Suprapubic skin (tissue), 4 donors: ENCODE measurements around the gene FRMD4B. TPM values are rescaled to one million over a fixed set of nuclear protein-coding genes. Genes with fewer than 3 reads are reported as not detected.

Source experiments
- DNase-seq, 2 donors: peaks; one replicate each; pipeline ENCODE4 v3.0.0-alpha.2; 2019; ENCODE audit warnings: low spot score in 2 of 2
- H3K27ac ChIP-seq: fragments of 200-600 bp; sonication (generic); one replicate; pipeline ENCODE4 v1.5.1; 2019
- H3K27me3 ChIP-seq: fragments of 200-600 bp; sonication (generic); one replicate; pipeline ENCODE4 v1.5.1; 2019
- H3K36me3 ChIP-seq: fragments of 200-600 bp; sonication (generic); one replicate; pipeline ENCODE4 v1.5.1; 2019
- H3K4me1 ChIP-seq: fragments of 200-600 bp; sonication (generic); one replicate; pipeline ENCODE4 v1.5.1; 2019
- H3K4me3 ChIP-seq: fragments of 200-600 bp; sonication (generic); one replicate; pipeline ENCODE4 v1.5.1; 2019; ENCODE audit warnings: mild to moderate bottlenecking
- H3K9me3 ChIP-seq: fragments of 200-600 bp; sonication (generic); one replicate; pipeline ENCODE4 v1.5.1; 2019
- EP300 ChIP-seq: sonication (generic); formaldehyde crosslinking; IDR thresholded peaks from one replicate; pipeline ENCODE4 v1.6.1; 2017; ENCODE audit warnings: antibody characterized with exemption
- POLR2A ChIP-seq, 2 donors: fragments of 450-650 bp; IDR thresholded peaks; one replicate each; pipeline ENCODE4 v1.6.1; 2017; ENCODE audit warnings: antibody characterized with exemption in 2 of 2, mild to moderate bottlenecking in 2 of 2, moderate library complexity in 2 of 2
- POLR2AphosphoS5 ChIP-seq, 3 donors: sonication (generic); formaldehyde crosslinking; IDR thresholded peaks; one replicate each; pipeline ENCODE4 v1.6.1; 2017; ENCODE audit warnings: antibody characterized with exemption in 3 of 3
- WGBS: methylation state at CpG from one replicate; pipeline ENCODE4 v1.1.5; 2018; 5-methylcytosine and 5-hydroxymethylcytosine counted together
- total RNA-seq, 4 donors: library from RNA; depleted of rRNA; stranded (reverse); fragments of >200 nt; gene quantifications; one replicate each; pipeline ENCODE4 v1.1.0, GENCODE V29; 2016
- TF ChIP-seq, protein P1 (sequence below), 2 donors: fragments of 200-600 bp in 1 of 2; fragments of 450-650 bp in 1 of 2; sonication (generic) in 1 of 2; IDR thresholded peaks; one replicate each; pipeline ENCODE4 v1.5.1; 2016 to 2019; ENCODE audit warnings: antibody characterized with exemption in 2 of 2, mild to moderate bottlenecking in 1 of 2, moderate library complexity in 1 of 2

FRMD4B gene
- total RNA-seq, 4 donors from 2014 or later = 53.8 to 75.3 (median 67.8) TPM

- Histone ChIP-seq H3K9me3 (no peaks in the 10 kb centered on the region), H3K4me3 (no peak overlapping the region), H3K36me3 (peaks cover 28% of the 10 kb centered on the region), H3K4me1 (no peaks in the 10 kb centered on the region), H3K27ac (no peak overlapping the region), H3K27me3 (no peaks in the 10 kb centered on the region)
- DNase-seq = no peak
- WGBS = 90% methylated on average over 7 of the region's 7 CpGs
- no peak for TF ChIP-seq POLR2A (IDR thresholded peaks at IDR 0.05)
- no peak for TF ChIP-seq POLR2AphosphoS5 (IDR thresholded peaks at IDR 0.05)
- TF ChIP-seq, protein P1, sequence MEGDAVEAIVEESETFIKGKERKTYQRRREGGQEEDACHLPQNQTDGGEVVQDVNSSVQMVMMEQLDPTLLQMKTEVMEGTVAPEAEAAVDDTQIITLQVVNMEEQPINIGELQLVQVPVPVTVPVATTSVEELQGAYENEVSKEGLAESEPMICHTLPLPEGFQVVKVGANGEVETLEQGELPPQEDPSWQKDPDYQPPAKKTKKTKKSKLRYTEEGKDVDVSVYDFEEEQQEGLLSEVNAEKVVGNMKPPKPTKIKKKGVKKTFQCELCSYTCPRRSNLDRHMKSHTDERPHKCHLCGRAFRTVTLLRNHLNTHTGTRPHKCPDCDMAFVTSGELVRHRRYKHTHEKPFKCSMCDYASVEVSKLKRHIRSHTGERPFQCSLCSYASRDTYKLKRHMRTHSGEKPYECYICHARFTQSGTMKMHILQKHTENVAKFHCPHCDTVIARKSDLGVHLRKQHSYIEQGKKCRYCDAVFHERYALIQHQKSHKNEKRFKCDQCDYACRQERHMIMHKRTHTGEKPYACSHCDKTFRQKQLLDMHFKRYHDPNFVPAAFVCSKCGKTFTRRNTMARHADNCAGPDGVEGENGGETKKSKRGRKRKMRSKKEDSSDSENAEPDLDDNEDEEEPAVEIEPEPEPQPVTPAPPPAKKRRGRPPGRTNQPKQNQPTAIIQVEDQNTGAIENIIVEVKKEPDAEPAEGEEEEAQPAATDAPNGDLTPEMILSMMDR (IDR thresholded peaks at IDR 0.05) = no peak
- no peak for TF ChIP-seq EP300
Observed at GRCh38 chr3:69219101-69219708, 166.7 kb downstream of the FRMD4B start.

DNA sequence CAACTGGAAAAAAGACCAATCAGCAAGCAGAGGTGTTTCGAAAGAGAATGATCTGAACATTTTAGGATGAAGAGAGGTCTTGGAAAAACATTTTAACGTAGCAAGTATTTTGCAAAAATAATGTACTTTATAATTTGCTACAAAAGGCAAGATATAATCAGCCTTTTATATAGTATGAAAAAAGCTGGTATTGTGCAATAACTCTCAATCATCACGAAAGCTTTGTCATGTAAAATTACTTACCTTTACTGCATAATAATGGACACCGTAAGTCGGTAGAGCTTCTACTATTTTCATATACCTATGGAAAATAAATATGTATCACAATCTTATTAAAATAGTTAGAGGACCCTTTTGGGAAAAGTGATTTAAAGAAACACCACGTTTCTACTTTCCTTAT, 167.8 kb downstream of the FRMD4B start:
- Histone ChIP-seq H3K27me3 (no peaks in the 10 kb centered on the region), H3K9me3 (no peaks in the 10 kb centered on the region), H3K4me3 (no peak overlapping the region), H3K27ac (no peak overlapping the region), H3K36me3 (peaks cover 26% of the 10 kb centered on the region), H3K4me1 (peaks cover 2% of the 10 kb centered on the region)
- TF ChIP-seq POLR2A (IDR thresholded peaks at IDR 0.05) (no peak), EP300 (no peak), POLR2AphosphoS5 (IDR thresholded peaks at IDR 0.05) (no peak)
- TF ChIP-seq, protein P1 (IDR thresholded peaks at IDR 0.05) = no peak
- 94% methylated on average over 6 of the region's 6 CpGs for WGBS
- DNase-seq = no peak

GRCh38 chr3:69216981-69217380, 168.9 kb downstream of the FRMD4B start:
- no peak for DNase-seq
- WGBS = 64% methylated on average over 5 of the region's 5 CpGs
- peaks cover 26% of the 10 kb centered on the region for H3K36me3 ChIP-seq

GRCh38 chr3:69214241-69214640, 171.6 kb downstream of the FRMD4B start:
- no peak overlapping the region for H3K4me3 ChIP-seq
- peaks cover 9% of the 10 kb centered on the region for H3K4me1 ChIP-seq
- H3K27ac ChIP-seq = no peak overlapping the region
- peaks cover 9% of the 10 kb centered on the region for H3K36me3 ChIP-seq
- WGBS = 47% methylated on average over 3 of the region's 3 CpGs
- TF ChIP-seq POLR2AphosphoS5 (IDR thresholded peaks at IDR 0.05) (no peak), EP300 (no peak), POLR2A (IDR thresholded peaks at IDR 0.05) (no peak)
- TF ChIP-seq, protein P1 (IDR thresholded peaks at IDR 0.05) = no peak
- DNase-seq = no peak
- H3K27me3 ChIP-seq = no peaks in the 10 kb centered on the region
- H3K9me3 ChIP-seq = no peaks in the 10 kb centered on the region

More at GRCh38 chr3:69216981-69217380, 168.9 kb downstream of the FRMD4B start:
- H3K4me3 ChIP-seq = no peak overlapping the region
- no peaks in the 10 kb centered on the region for H3K27me3 ChIP-seq
- H3K4me1 ChIP-seq = peaks cover 9% of the 10 kb centered on the region
- no peaks in the 10 kb centered on the region for H3K9me3 ChIP-seq
- no peak for TF ChIP-seq POLR2AphosphoS5 (IDR thresholded peaks at IDR 0.05)
- TF ChIP-seq EP300 = no peak
- TF ChIP-seq POLR2A (IDR thresholded peaks at IDR 0.05) = no peak
- TF ChIP-seq, protein P1 (IDR thresholded peaks at IDR 0.05) = no peak
- H3K27ac ChIP-seq = no peak overlapping the region

- Histone ChIP-seq H3K9me3 (no peaks in the 10 kb centered on the region), H3K27ac (no peak overlapping the region), H3K4me1 (peaks cover 9% of the 10 kb centered on the region), H3K27me3 (no peaks in the 10 kb centered on the region), H3K4me3 (no peak overlapping the region), H3K36me3 (peaks cover 9% of the 10 kb centered on the region)
- WGBS = 53% methylated on average over 3 of the region's 3 CpGs
- DNase-seq = no peak
- TF ChIP-seq POLR2A (IDR thresholded peaks at IDR 0.05) (no peak), EP300 (no peak), POLR2AphosphoS5 (IDR thresholded peaks at IDR 0.05) (no peak)
- TF ChIP-seq, protein P1 (IDR thresholded peaks at IDR 0.05) = no peak
Observed at GRCh38 chr3:69212411-69213160, 173.3 kb downstream of the FRMD4B start.
